GM18861 (cell line): ENCODE measurements around the gene ARMH1.
"Not testable (repeated sequence)": the region's sequence is repeated elsewhere in the genome, so short reads cannot be mapped to it uniquely, and the experiment has no call there.

Experiments used
- ATAC-seq: cut with Tn5 transposase; IDR thresholded peaks from one replicate; pipeline ENCODE4 v1.9.1; 2021; ENCODE audit not compliant: unreplicated experiment

Gene ARMH1

GRCh38 chr1:44693159-44693558, 18.6 kb downstream of the ARMH1 start:
- ATAC-seq = no peak

GRCh38 chr1:44693900-44694299, 19.4 kb downstream of the ARMH1 start:
- no peak for ATAC-seq

GRCh38 chr1:44694863-44695478, 20.5 kb downstream of the ARMH1 start:
- ATAC-seq = no peak

- ATAC-seq = no peak
These were observed 21.2 kb downstream of the ARMH1 start for GRCh38 chr1:44695671-44696070.

GRCh38 chr1:44696101-44696500, 21.6 kb downstream of the ARMH1 start:
- ATAC-seq = no peak

GRCh38 chr1:44696789-44697345, 22.4 kb downstream of the ARMH1 start:
- ATAC-seq = no peak

GRCh38 chr1:44698138-44698537, 23.6 kb downstream of the ARMH1 start:
- ATAC-seq = no peak

- ATAC-seq = not testable (repeated sequence)
These were observed 24.9 kb downstream of the ARMH1 start for GRCh38 chr1:44699375-44699774.

GRCh38 chr1:44700573-44700972, 26.1 kb downstream of the ARMH1 start:
- ATAC-seq = no peak

- ATAC-seq = no peak
These were observed 26.6 kb downstream of the ARMH1 start for GRCh38 chr1:44701141-44701573.

- ATAC-seq = no peak
These were observed 31.0 kb downstream of the ARMH1 start for GRCh38 chr1:44705470-44705869.

- no peak for ATAC-seq
These were observed 31.4 kb downstream of the ARMH1 start for GRCh38 chr1:44705938-44706337.

- no peak for ATAC-seq
These were observed 32.8 kb downstream of the ARMH1 start for GRCh38 chr1:44707112-44707881.

- ATAC-seq = no peak
These were observed 33.7 kb downstream of the ARMH1 start for GRCh38 chr1:44707959-44708831.

GRCh38 chr1:44713321-44713781, 38.8 kb downstream of the ARMH1 start:
- no peak for ATAC-seq

- no peak for ATAC-seq
These were observed 40.0 kb downstream of the ARMH1 start for GRCh38 chr1:44714532-44714931.

- ATAC-seq = no peak
These were observed 40.5 kb downstream of the ARMH1 start for GRCh38 chr1:44714944-44715571.

- ATAC-seq = no peak
These were observed 42.6 kb downstream of the ARMH1 start for GRCh38 chr1:44717156-44717555.

GRCh38 chr1:44717653-44718052, 43.1 kb downstream of the ARMH1 start:
- ATAC-seq = no peak

GRCh38 chr1:44718091-44718490, 43.6 kb downstream of the ARMH1 start:
- ATAC-seq = no peak

- ATAC-seq = no peak
These were observed 44.8 kb downstream of the ARMH1 start for GRCh38 chr1:44719318-44719717.
